Cortex of kidney (tissue), 1 donor: ENCODE data around the gene ARHGAP35.
"Not testable (repeated sequence)": the region's sequence is repeated elsewhere in the genome, so short reads cannot be mapped to it uniquely, and the experiment has no call there.

ENCODE experiments used
- DNase-seq: peaks from one replicate; lab custom pipeline; 2025; lab: John Stamatoyannopoulos, UW

The ARHGAP35 gene

DNA sequence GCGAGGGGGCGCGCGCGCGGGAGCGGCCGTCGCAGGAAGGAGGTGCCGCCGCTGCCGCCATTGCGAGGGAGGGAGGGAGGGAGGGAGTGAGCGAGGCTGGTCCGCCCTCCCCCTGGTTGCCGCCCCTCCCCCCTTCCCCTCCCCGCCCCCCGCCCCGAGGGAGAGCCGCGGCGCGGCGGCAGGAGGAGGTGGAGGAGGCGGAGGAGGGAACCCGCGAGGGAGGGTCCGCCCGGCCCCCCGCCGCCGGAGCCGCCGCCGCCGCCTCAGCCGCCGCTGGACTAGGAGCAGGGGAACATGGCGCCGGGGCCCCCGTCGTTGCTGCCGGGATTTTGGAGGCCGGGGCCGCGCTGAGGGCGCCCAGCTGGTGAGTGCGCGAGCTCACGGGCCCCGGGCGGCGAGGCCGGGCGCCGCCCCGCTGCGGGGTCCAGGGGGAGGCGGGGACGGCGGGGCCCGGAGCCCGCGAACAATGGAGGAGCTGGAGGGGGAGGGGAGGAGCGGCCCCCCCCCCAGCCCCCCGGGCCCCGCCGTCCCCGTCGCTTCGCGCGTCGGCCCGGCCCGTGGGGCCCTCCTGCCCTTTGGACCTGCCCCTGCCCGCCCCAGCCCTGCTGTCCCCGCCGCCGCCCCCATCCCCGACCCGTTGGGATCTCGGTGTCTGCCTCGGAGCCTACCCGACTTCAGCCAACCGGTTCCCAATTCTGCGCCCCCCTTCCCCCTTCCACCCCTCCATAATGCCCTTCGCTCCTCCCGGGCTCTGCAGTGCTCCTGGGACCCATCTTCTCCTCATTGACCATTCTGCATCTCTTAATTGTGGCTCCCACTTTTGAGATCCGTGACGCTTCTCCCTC is at the start of gene ARHGAP35:
TSS of gene ARHGAP35 (plus strand) at position 152 of the 845 bp plus-strand sequence. CDS start 57,679 bp downstream, outside the sequence.
- DNase-seq = no peak

DNA sequence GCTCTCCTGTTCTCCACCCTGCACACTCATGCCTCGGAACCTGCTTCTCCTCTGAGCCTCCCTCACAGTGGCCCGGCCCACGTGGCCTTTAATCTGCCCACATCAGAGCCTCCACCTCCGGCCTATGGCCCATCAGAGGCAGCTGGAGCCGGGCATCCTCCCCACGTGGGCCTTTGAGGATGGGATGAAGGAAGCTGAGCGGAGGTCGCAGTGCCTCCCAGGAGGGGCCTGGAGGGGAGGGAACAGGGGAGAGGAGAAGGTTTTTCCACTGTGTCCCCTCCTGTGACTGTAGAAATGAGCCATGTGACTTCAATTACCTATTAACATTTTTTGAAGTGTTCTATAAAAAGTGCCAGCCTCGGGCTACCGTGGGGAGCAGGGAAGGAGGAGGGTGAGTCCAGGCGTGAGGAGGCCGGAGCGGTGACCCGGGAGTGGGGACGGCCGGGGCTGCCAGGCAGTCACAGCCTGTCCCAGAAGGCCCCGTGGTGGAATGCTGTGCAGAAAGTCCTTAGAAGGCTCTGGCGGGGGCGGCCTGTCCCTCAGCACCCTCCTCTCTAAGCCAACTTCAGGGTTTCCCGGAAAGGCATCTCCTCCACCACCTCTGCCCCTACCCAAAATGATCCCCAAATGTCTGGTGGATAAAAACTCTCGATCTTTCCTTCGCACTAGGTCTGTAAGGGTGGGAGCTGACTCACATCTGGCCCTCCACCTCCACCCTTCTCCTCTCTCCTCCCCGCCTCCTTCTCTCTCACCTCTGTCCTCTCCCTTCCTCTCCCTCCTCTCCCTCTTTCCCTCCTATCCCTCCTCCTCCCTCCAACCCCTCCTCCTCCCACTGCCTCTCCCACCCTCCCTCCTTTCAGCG is 47.6 kb upstream of the ARHGAP35 start:
- DNase-seq = no peak

GRCh38 chr19:46813839-46814358 is 46.9 kb upstream of the ARHGAP35 start:
- no peak for DNase-seq

DNA sequence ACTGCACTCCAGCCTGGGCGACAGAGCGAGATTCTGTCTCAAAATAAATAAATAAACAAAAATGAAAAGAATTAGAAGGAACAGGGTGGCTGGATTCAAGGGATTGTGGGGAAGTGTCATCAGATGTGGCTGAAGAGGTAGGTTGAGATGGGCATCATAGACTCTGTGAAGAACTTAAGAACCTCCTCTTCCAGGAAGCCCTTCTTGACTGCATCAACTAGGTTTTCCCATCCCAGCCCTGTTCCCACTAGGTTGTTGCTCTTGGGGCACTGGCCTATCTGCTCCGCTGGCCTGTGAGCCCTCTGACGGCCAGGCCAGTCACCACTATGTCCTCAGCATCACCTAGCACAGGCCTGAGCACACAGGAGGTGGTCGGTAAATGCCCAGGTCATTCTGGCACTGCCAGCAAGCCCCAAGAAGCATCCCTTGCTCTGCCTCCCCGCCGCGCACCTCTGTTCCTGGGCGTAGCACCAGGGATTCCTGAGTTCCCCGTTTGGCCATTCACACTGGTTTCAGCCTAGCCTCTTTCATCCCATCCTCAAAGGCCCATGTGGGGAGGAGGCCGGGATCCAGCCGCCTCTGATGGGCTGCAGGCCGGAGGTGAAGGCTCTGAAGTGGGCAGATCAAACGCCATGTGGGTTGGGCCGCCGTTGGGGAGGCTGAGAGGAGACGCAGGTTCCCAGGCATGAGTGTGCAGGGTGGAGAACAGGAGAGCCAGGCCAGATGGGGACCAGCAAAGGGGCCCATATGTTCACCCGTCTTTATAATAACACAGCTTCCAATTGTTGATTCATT is 44.8 kb upstream of the ARHGAP35 start:
- no peak for DNase-seq

DNA sequence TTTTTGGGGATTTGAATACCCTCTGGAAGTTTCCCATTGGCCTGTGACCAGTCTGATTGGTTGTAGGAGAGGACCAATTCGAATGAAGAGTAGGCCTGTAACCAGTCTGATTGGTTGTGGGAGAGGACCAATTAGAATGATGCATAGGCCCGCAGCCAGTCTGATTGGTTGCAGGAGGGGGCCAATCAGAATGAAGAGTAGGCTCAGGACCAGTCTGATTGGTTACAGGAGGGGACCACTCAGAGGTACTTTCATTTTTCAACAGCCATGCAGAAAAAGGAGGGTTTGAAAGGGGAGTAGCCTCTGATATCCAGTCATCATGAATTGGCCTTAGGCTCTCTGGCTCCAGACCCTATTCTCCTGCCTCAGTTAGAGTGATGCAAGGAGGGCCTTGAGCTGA is 42.0 kb upstream of the ARHGAP35 start:
- no peak for DNase-seq

GRCh38 chr19:46821512-46822409 is 39.0 kb upstream of the ARHGAP35 start:
- no peak for DNase-seq

DNA sequence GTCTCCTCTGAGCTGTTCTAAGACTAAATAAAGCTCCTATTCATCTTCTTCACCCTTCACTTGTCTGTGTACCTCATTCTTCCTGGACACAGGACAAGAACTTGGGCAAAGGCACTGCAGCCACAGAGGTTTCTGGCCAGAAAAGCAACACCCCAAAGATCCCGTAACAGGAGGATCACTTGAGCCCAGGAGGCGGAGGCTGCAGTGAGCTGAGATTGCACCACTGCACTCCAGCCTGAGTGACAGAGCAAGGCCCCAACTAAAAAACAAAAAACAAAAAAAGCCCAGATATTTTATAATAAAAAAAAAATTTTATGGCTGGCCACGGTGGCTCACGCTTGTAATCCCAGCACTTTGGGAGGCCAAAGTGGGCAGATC is 38.4 kb upstream of the ARHGAP35 start:
- not testable (repeated sequence) for DNase-seq

DNA sequence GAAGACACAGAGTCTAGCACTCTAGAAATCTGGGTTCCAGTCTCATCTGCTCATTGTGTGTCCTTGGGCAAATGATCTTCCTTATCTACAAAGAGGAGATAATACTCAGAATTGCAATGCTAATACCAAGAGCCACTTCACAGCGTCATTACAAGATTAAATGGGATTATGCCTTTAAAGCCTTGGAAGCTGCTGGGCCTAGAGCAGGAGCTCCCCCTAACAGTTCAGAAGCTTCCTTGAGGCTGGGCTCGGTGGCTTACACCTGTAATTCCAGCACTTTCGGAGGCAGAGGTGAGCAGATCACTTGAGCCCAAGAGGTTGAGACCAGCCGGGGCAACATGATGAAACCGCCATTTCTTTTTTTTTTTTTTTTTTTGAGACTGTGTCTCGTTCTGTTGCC is 37.7 kb upstream of the ARHGAP35 start:
- DNase-seq = no peak

DNA sequence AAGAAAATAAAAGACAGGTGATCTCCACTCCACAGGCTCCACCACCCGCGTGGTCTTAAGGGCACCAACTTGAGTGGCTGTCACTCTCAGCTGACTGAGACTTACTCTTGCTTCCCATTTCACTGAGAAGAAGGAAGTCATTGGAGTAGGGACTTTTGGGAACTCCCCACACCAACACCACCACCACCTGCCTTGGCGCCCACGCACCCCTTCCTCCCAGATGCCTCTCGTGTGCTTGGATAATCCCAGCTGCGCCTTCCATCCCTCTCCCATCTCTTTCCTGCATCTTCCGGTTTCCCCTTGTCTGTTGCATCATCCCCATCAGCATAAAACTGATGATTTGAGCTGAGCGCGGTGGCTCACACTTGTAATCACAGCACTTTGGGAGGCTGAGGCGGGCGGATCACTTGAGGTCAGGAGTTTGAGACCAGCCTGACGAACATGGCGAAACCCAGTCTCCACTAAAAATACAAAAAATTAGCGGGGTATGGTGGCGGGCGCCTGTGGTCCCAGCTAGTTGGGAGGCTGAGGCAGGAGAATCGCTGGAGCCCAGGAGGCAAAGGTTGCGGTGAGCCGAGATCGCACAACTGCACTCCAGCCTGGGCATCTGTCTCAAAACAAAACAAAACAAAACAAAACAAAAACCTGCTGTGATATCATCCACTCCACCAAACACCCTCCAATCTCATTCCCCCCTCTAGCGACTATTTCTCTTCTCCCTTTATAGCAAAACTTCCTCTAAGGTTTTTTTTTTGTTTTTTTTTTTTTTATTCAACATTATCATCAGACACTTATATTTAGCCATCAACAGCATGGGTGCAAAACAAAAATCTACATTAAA is 35.7 kb upstream of the ARHGAP35 start:
- no peak for DNase-seq

- no peak for DNase-seq
These were observed 35.1 kb upstream of the ARHGAP35 start for GRCh38 chr19:46825731-46826055.

DNA sequence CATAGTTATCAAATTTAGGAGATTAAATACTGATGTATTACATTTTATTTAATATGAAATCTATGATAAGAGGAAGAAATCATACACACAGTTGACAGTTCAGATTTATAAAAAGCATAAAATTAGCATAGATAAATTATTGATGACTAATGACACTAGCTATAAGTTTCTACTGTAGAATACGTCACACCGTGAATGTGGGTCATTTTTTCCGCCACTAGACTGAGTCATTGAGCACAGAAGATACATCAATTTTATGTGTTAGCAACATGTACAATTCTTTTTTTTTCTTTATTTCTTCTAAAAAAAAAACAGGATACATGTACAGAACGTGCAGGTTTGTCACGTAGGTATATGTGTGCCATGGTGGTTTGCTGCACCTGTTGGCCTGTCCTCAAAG is 32.3 kb upstream of the ARHGAP35 start:
- no peak for DNase-seq

- DNase-seq = no peak
These were observed 29.9 kb upstream of the ARHGAP35 start for GRCh38 chr19:46830864-46831263.

DNA sequence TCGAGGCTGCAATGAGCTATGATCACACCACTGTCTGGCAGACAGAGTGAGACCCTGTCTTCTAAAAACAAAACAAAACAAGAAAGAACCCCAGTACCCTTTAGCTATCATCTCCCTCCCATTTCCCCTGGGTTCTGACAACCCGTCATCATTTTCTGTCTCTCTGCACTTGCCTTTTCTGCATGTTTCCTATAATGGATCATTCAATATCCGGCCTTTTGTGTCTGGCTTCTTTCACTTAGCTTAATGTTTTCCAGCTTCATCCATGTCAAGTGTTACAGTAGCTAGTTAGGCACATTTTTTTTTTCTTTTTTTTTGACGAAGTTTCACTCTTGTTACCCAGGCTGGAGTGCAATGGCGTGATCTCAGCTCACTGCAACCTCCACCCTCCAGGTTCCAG is 26.7 kb upstream of the ARHGAP35 start:
- DNase-seq = no peak

DNA sequence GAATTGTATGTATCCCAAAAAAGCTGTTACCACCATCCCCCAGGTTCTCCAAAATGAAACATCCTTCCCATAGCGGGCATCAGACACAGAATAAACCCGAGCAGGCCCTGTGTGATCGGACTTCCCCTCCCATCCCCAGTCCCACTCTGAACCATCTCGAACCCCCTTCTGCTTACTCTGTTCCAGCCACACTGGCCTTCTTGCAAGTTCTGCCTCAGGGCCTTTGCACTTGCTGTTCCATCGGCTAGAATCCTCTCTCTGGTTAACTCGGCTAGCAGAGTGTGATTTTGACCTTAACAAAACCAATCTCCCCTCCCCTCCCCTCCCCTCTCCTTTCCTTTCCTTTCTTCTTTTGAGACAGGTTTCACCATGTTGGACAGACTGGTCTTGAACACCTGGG is 25.8 kb upstream of the ARHGAP35 start:
- DNase-seq = no peak

DNA sequence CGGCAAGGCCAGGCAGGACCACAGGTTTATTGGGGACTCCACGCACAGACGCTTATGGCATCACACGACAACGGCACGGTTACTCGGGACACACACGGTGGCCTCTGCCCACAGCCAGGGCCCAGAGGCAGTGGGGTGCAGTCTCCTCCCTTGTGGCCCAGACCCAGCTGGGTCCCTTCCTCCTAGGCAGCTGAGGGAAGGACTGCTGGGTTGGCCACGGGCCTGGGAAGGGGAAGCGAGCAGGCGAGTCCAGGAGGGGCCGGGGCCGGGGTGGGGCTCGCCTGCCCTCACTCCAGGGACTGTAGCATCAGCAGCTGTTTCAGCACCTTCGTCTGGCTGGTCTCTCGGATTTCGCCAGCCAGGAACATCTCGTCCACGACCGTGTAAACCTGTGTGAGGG is 22.6 kb upstream of the ARHGAP35 start:
- DNase-seq = no peak

- no peak for DNase-seq
These were observed 20.9 kb upstream of the ARHGAP35 start for GRCh38 chr19:46839752-46840497.

DNA sequence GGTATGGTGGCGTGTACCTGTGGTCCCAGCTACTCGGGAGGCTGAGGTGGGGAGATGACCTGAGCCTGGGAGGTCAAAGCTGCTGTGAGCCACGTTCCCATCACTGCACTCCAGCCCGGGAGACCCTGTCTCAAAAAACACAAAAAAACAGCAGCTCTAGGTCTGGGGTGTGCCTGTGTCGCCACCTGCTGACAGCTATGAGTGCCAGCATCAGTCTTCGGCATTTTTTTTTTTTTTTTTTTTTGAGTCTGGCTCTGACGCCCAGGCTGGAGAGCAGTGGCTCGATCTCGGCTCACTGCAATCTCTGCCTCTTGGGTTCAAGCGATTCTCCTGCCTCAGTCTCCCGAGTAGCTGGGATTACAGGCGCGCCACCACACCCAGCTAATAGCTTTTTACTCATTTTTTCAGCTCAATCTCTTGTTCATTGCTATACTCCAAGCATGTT is 20.3 kb upstream of the ARHGAP35 start:
- DNase-seq = no peak

GRCh38 chr19:46841458-46842083 is 19.2 kb upstream of the ARHGAP35 start:
- DNase-seq = no peak

GRCh38 chr19:46842791-46843190 is 18.0 kb upstream of the ARHGAP35 start:
- no peak for DNase-seq
